ENCODE data around the gene UCN2. TPM values are rescaled to one million over a fixed set of nuclear protein-coding genes. Genes with fewer than 3 reads are reported as not detected.
A peak's percentile ranks its signal among the peaks of the same experiment; 100 is the strongest.

Gene UCN2
- total RNA-seq, 1 experiment from 2014 or later: 0.49 TPM

DNA sequence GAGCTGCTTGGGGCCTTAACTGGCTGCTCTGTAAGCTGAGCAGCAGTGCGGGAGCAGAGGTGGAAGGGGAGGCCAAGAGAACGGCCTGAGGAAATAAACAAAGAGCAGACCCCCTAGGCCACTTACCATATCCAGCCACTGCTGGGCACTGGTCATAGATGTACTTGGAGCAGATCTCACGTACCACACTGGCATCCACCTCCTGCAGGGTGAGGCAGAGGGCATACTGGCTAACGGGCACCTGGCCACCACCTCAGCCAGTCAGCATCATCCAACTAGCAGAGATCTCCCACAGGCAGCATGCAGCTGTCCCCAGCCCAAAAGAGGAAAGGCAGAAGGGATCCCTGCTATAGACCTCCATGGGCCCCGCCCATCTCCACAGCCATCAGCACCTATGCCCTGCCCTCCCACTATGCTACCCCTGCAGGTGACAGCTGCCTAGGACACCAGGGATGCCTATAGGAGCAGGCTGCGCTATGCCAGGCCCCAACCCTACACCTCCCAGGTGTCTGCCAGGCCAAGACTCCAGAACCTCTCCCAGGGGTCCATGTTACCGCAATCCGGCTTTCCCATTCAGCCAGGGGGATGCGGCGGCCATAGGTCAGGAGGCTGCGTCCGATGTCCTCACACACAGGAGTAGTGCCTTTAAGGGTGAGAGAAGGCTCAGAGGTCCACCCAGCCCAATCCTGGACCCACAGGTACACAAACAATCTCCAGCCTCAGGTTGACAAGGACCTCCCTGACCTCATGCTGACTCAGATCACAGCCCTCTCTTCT, 36.1 kb upstream of the UCN2 start:
- no peaks in the 10 kb centered on the region for H3K9me3 ChIP-seq (ENCODE audit: low read depth, low read length, poor library complexity, severe bottlenecking)
- BruUV-seq (replicated peaks): no TSS peak
- peaks cover 24% of the 10 kb centered on the region for H3K4me1 ChIP-seq (ENCODE audit: insufficient read depth, low read length, poor library complexity, severe bottlenecking)
- TF ChIP-seq, protein P1, sequence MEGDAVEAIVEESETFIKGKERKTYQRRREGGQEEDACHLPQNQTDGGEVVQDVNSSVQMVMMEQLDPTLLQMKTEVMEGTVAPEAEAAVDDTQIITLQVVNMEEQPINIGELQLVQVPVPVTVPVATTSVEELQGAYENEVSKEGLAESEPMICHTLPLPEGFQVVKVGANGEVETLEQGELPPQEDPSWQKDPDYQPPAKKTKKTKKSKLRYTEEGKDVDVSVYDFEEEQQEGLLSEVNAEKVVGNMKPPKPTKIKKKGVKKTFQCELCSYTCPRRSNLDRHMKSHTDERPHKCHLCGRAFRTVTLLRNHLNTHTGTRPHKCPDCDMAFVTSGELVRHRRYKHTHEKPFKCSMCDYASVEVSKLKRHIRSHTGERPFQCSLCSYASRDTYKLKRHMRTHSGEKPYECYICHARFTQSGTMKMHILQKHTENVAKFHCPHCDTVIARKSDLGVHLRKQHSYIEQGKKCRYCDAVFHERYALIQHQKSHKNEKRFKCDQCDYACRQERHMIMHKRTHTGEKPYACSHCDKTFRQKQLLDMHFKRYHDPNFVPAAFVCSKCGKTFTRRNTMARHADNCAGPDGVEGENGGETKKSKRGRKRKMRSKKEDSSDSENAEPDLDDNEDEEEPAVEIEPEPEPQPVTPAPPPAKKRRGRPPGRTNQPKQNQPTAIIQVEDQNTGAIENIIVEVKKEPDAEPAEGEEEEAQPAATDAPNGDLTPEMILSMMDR (conservative IDR thresholded peaks at IDR 0.05; ENCODE audit: low read depth, low read length): no peak
- H3K27ac ChIP-seq (ENCODE audit: low read depth, low read length, poor library complexity, severe bottlenecking): no peak overlapping the region
- peaks cover 23% of the 10 kb centered on the region for H3K36me3 ChIP-seq (ENCODE audit: insufficient read depth, low read length, poor library complexity, severe bottlenecking)
- POLR2A ChIA-PET (ENCODE audit: low non-redundant PET): no interaction called here
- H3K4me3 ChIP-seq (ENCODE audit: low read depth, low read length, poor library complexity, severe bottlenecking): no peak overlapping the region
- no peak for DNase-seq (ENCODE audit: low spot score)
- CTCF ChIA-PET: no interaction called here
- no peaks in the 10 kb centered on the region for H3K27me3 ChIP-seq (replicated peaks; ENCODE audit: insufficient read depth, low read depth, low read length, poor library complexity)
- intact Hi-C loops (cut with micrococcal nuclease; ENCODE audit: unreplicated experiment): no loop called here

GRCh38 chr3:48599077-48599501, 35.5 kb upstream of the UCN2 start:
- no peak overlapping the region for H3K4me3 ChIP-seq (ENCODE audit: low read depth, low read length, poor library complexity, severe bottlenecking)
- POLR2A ChIA-PET (ENCODE audit: low non-redundant PET): no interaction called here

GRCh38 chr3:48598323-48599076, 34.9 kb upstream of the UCN2 start:
- ChIA-PET POLR2A (ENCODE audit: low non-redundant PET) (interaction anchor here (0.5 kb wide), 1 partner anchor 114 kb away, joined by 3 read pairs; no protein-coding TSS in a partner anchor), CTCF (no interaction called here)
- no peak overlapping the region for H3K4me3 ChIP-seq (ENCODE audit: low read depth, low read length, poor library complexity, severe bottlenecking)
- H3K27me3 ChIP-seq (replicated peaks; ENCODE audit: insufficient read depth, low read depth, low read length, poor library complexity): no peaks in the 10 kb centered on the region
- TF ChIP-seq EZH2 (IDR thresholded peaks at IDR 0.05; ENCODE audit: borderline replicate concordance, low read depth, low read length, poor library complexity, severe bottlenecking): no peak
- TF ChIP-seq, protein P1 (conservative IDR thresholded peaks at IDR 0.05; ENCODE audit: low read depth, low read length): no peak
- H3K27ac ChIP-seq (ENCODE audit: low read depth, low read length, poor library complexity, severe bottlenecking): peak overlapping the region; percentile 50
- H3K36me3 ChIP-seq (ENCODE audit: insufficient read depth, low read length, poor library complexity, severe bottlenecking): peaks cover 11% of the 10 kb centered on the region
- H3K9me3 ChIP-seq (ENCODE audit: low read depth, low read length, poor library complexity, severe bottlenecking): no peaks in the 10 kb centered on the region
- H3K4me1 ChIP-seq (ENCODE audit: insufficient read depth, low read length, poor library complexity, severe bottlenecking): peaks cover 24% of the 10 kb centered on the region
- DNase-seq (ENCODE audit: low spot score): peak; percentile 61
- BruUV-seq (replicated peaks): no TSS peak
- intact Hi-C loops (cut with micrococcal nuclease; ENCODE audit: unreplicated experiment): no loop called here

More at GRCh38 chr3:48599077-48599501, 35.5 kb upstream of the UCN2 start:
- BruUV-seq (replicated peaks): no TSS peak
- Histone ChIP-seq H3K36me3 (ENCODE audit: insufficient read depth, low read length, poor library complexity, severe bottlenecking) (peaks cover 17% of the 10 kb centered on the region), H3K27ac (ENCODE audit: low read depth, low read length, poor library complexity, severe bottlenecking) (no peak overlapping the region), H3K9me3 (ENCODE audit: low read depth, low read length, poor library complexity, severe bottlenecking) (no peaks in the 10 kb centered on the region), H3K27me3 (replicated peaks; ENCODE audit: insufficient read depth, low read depth, low read length, poor library complexity) (no peaks in the 10 kb centered on the region), H3K4me1 (ENCODE audit: insufficient read depth, low read length, poor library complexity, severe bottlenecking) (peaks cover 24% of the 10 kb centered on the region)
- intact Hi-C loops (cut with micrococcal nuclease; ENCODE audit: unreplicated experiment): no loop called here
- no peak for DNase-seq (ENCODE audit: low spot score)
- TF ChIP-seq, protein P1 (conservative IDR thresholded peaks at IDR 0.05; ENCODE audit: low read depth, low read length): no peak
- no peak for TF ChIP-seq EZH2 (IDR thresholded peaks at IDR 0.05; ENCODE audit: borderline replicate concordance, low read depth, low read length, poor library complexity, severe bottlenecking)
- CTCF ChIA-PET: no interaction called here
